Measurements from ENCODE around the gene CC2D2B.

GRCh38 chr10:95987685-95988426 is 80.1 kb downstream of the CC2D2B start:
- no peak for TF ChIP-seq POLR2A (IDR thresholded peaks at IDR 0.05; ENCODE audit: low read length)
- no peak for TF ChIP-seq GATA1 (IDR thresholded peaks at IDR 0.05; ENCODE audit: low read depth, low read length)
